HEK293 (cell line): ENCODE measurements around the gene TMEM213.

Source experiments
- PRDM1 ChIP-seq: fragments of 450-650 bp; formaldehyde crosslinking; IDR thresholded peaks from 2 replicates; pipeline ENCODE4; 2016; ENCODE audit warnings: missing biosample characterization, missing genetic modification characterization
- ZNF214 ChIP-seq: fragments of 450-650 bp; formaldehyde crosslinking; IDR thresholded peaks from 2 replicates; pipeline ENCODE4 v1.5.1; 2017; ENCODE audit warnings: missing biosample characterization, mild to moderate bottlenecking, missing genetic modification characterization, borderline replicate concordance
- ZNF350 ChIP-seq: fragments of 450-650 bp; formaldehyde crosslinking; IDR thresholded peaks from 2 replicates; pipeline ENCODE4 v1.5.0; 2017; ENCODE audit warnings: missing biosample characterization, mild to moderate bottlenecking, missing genetic modification characterization
- TF ChIP-seq, protein P1 (sequence below): fragments of 450-650 bp; formaldehyde crosslinking; IDR thresholded peaks from 2 replicates; pipeline ENCODE4 v1.5.1; 2016; ENCODE audit warnings: missing biosample characterization, missing genetic modification characterization
- TF ChIP-seq, protein P2 (sequence below): fragments of 450-650 bp; formaldehyde crosslinking; IDR thresholded peaks from 2 replicates; pipeline ENCODE4 v1.5.1; 2016; ENCODE audit warnings: missing biosample characterization, missing genetic modification characterization

DNA sequence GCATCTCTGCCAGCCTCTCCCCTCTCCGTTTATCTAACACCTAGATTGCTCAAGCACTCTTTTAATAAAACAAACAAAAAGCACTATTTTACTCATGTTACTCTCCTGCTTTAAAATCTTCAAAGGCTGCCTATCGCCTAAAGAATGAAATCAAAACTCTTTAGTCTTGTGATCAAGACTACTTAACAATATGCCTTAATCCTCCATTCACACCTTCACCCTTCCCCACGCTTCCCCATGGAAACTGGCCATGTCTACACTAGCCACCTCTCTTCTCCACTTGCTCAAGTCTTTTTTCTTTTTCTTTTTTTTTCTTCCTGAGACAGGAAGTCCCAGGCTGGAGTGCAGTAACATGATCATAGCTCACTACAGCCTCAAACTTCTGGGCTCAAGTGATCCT, 47.8 kb upstream of the TMEM213 start:
- TF ChIP-seq PRDM1 (no peak), ZNF350 (tag by site-specific recombination) (no peak), ZNF214 (tag by site-specific recombination) (no peak)
- TF ChIP-seq, protein P1, sequence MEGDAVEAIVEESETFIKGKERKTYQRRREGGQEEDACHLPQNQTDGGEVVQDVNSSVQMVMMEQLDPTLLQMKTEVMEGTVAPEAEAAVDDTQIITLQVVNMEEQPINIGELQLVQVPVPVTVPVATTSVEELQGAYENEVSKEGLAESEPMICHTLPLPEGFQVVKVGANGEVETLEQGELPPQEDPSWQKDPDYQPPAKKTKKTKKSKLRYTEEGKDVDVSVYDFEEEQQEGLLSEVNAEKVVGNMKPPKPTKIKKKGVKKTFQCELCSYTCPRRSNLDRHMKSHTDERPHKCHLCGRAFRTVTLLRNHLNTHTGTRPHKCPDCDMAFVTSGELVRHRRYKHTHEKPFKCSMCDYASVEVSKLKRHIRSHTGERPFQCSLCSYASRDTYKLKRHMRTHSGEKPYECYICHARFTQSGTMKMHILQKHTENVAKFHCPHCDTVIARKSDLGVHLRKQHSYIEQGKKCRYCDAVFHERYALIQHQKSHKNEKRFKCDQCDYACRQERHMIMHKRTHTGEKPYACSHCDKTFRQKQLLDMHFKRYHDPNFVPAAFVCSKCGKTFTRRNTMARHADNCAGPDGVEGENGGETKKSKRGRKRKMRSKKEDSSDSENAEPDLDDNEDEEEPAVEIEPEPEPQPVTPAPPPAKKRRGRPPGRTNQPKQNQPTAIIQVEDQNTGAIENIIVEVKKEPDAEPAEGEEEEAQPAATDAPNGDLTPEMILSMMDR (tag by site-specific recombination): no peak
- TF ChIP-seq, protein P2, sequence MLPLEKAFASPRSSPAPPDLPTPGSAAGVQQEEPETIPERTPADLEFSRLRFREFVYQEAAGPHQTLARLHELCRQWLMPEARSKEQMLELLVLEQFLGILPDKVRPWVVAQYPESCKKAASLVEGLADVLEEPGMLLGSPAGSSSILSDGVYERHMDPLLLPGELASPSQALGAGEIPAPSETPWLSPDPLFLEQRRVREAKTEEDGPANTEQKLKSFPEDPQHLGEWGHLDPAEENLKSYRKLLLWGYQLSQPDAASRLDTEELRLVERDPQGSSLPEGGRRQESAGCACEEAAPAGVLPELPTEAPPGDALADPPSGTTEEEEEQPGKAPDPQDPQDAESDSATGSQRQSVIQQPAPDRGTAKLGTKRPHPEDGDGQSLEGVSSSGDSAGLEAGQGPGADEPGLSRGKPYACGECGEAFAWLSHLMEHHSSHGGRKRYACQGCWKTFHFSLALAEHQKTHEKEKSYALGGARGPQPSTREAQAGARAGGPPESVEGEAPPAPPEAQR (tag by site-specific recombination): no peak
